Measurements from ENCODE around the gene TMEM8B. TPM values are rescaled to one million over a fixed set of nuclear protein-coding genes. Genes with fewer than 3 reads are reported as not detected.

The TMEM8B gene, protein sequence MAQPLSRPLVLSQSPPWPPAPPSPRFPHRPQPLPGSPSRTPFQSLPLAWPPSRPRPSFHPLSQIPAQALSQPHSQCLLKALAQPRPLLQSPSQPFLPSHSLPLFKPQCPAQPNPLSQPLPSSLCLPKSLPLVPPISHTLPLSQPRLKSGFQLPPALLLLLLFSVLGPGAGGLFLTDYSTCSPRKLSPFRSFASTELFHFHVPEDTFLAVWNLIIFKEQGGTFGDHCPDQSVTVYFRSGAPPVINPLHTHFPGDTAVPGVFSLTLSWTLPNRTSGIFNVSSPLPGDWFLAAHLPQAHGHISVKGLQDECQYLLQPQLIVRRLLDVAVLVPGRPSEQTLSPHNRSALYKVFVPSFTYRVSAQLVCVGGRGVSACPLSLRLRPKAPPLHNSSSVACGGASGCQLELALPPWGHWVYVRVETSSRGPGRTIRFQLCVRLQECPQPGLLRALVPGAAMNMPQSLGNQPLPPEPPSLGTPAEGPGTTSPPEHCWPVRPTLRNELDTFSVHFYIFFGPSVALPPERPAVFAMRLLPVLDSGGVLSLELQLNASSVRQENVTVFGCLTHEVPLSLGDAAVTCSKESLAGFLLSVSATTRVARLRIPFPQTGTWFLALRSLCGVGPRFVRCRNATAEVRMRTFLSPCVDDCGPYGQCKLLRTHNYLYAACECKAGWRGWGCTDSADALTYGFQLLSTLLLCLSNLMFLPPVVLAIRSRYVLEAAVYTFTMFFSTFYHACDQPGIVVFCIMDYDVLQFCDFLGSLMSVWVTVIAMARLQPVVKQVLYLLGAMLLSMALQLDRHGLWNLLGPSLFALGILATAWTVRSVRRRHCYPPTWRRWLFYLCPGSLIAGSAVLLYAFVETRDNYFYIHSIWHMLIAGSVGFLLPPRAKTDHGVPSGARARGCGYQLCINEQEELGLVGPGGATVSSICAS
- total RNA-seq (2021; fragmentation: NEBNext Ultra II Directional; extraction: Animal tissue kit (Norgen Biotek cat#: 25700)) (5.7 and 7.5 TPM in 2 replicates), polyA plus RNA-seq (2011; rRNA removed) (10.4 and 12.2 TPM in 2 replicates), polyA minus RNA-seq (2011; rRNA and poly(A)+ RNA removed) (7.2 and 10.8 TPM in 2 replicates)
- 6.6 TPM for polyA plus RNA-seq (2011; cell fraction: cytosol; rRNA removed)
- polyA plus RNA-seq (2011; cell fraction: nucleus; rRNA removed), result 19.8 TPM
- polyA plus RNA-seq (2012, experiment 1 of 2), result 4.6 to 7.4 TPM (median 6.1 TPM) in 4 replicates
- polyA plus RNA-seq (2012, experiment 2 of 2), result 4.5 TPM
- 5.6 TPM for polyA plus RNA-seq (2013, experiment 1 of 2)
- 5.2 TPM for polyA plus RNA-seq (2013, experiment 2 of 2)
- 5.6 TPM for polyA minus RNA-seq (2011; cell fraction: cytosol; rRNA and poly(A)+ RNA removed)
- polyA minus RNA-seq (2011; cell fraction: nucleus; rRNA and poly(A)+ RNA removed), result 12.8 TPM
- long read RNA-seq, experiment 1, full-length matches to known transcripts, result 1 of 9 reads
- long read RNA-seq, experiment 1, partial matches to known transcripts, result 5 of 9 reads
- long read RNA-seq, experiment 1, other reads (novel, unspliced or antisense), result 3 of 9 reads
- long read RNA-seq, experiment 2, partial matches to known transcripts, result 7 of 9 reads
- long read RNA-seq, experiment 2, other reads (novel, unspliced or antisense), result 2 of 9 reads

DNA sequence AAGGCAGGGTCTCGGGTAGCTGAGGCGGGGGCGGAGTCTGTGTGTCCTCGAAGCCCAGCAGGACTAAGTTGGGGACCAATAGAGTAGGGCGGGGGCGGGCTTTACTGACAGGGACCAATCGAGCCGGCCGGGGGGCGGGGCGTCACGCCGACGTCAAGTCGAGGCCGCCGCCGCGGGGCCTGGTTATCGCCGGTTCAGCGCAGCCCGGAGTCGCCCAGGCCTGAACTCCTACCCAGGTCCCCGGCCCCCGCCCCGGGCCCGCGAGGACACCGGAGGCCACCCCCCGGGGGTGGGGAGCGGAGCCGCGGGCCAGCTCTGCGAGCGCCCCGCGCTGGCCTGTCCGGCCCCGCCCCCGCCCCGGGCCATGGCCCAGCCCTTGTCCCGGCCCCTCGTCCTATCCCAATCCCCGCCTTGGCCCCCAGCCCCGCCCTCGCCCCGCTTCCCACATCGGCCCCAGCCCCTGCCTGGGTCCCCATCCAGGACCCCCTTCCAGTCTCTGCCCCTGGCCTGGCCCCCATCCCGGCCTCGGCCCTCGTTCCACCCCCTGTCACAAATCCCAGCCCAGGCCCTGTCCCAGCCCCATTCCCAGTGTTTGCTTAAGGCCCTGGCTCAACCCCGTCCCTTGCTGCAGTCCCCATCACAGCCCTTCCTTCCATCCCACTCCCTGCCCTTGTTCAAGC lies at the start of gene TMEM8B:
Gene TMEM8B (plus strand): TSS at position 145 of the 680 bp plus-strand sequence. CDS start 220 bp downstream, at position 365.
- FAIRE-seq, result no peak
- CTCF ChIA-PET (ENCODE audit: partially characterized antibody), result interaction anchor here (0.7 to 10.6 kb wide), 7 partner anchors 12 to 77 kb away, joined by 3 to 172 read pairs (median 62); partner anchors contain the start of genes HINT2 and SPAG8
- TF ChIP-seq, protein P1, sequence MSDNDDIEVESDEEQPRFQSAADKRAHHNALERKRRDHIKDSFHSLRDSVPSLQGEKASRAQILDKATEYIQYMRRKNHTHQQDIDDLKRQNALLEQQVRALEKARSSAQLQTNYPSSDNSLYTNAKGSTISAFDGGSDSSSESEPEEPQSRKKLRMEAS (IDR thresholded peaks at IDR 0.05), result no peak
- TF ChIP-seq KDM1A (IDR thresholded peaks at IDR 0.05; ENCODE audit: borderline replicate concordance, low read length) (no peak), SP4 (IDR thresholded peaks at IDR 0.05; ENCODE audit: low read length) (0 out of 2 replicates have a peak, but pooled peaks have one; percentile 30), KDM4A (IDR thresholded peaks at IDR 0.05; ENCODE audit: low read depth, low read length, severe bottlenecking) (peak; percentile 79)

More for the DNA sequence above, at the start of gene TMEM8B:
- H3K18ac ChIP-seq (ENCODE audit: extremely low read depth, low read length), result peak within 1 kb of the TSS; percentile 81
- no peak within 1 kb of the TSS for H3K4ac ChIP-seq (replicated peaks; ENCODE audit: insufficient read length, low read depth, low read length)
- H3K36me3 ChIP-seq (ENCODE audit: control insufficient read depth in 2 of 4, insufficient read depth in 4 of 4, low read length in 3 of 4), result no peaks in the 10 kb centered on the region
- no peak within 1 kb of the TSS for H2BK15ac ChIP-seq (ENCODE audit: low read length)
- 0 out of 2 replicates have a peak within 1 kb of the TSS, but pooled peaks have one; percentile 35 for H2BK12ac ChIP-seq (ENCODE audit: low read depth, low read length)
- POLR2A ChIA-PET (ENCODE audit: partially characterized antibody), result interaction anchor here (0.6 to 2.7 kb wide), 6 partner anchors 15 to 53 kb away, joined by 3 to 13 read pairs (median 4); partner anchors contain the start of genes HINT2, NPR2 and SPAG8
- peak within 1 kb of the TSS; percentile 23 for H4K5ac ChIP-seq (ENCODE audit: insufficient read length, low read depth, low read length)
- peaks cover 1 to 13% (median 6%) of the 10 kb centered on the region in 4 experiments for H3K4me1 ChIP-seq (replicated peaks in 1 of 4; ENCODE audit: control insufficient read depth in 3 of 4, insufficient read depth in 4 of 4, low read length in 3 of 4)
- H3K4me3 ChIP-seq (ENCODE audit: extremely low read depth in 1 of 4, insufficient read depth in 2 of 4, low read depth in 3 of 4, low read length in 4 of 4), result peak within 1 kb of the TSS; percentile 51 to 83 (median 68)
- 0% methylated on average over 5 of the region's 53 CpGs; no CpG with 5 or more reads in 1 of the 2 experiments for WGBS, 2 experiments (ENCODE audit: extremely low coverage in 1 of 2, insufficient coverage in 1 of 2, insufficient read length in 1 of 2, insufficient replicate concordance in 2 of 2, low coverage in 1 of 2, low lambda C conversion rate in 2 of 2, missing lambda C conversion rate in 1 of 2)
- H3K27ac ChIP-seq (ENCODE audit: low read depth, low read length), result no peak within 1 kb of the TSS; the same call in 1 of the 2 replicates
- peak within 1 kb of the TSS; percentile 97 for H2AFZ ChIP-seq (ENCODE audit: low read length)
- 0 out of 2 replicates have a peak within 1 kb of the TSS, but pooled peaks have one; percentile 72 for H2BK20ac ChIP-seq (ENCODE audit: low read length)
- peak within 1 kb of the TSS; percentile 86 to 90 for H3K4me2 ChIP-seq (ENCODE audit: insufficient read depth in 1 of 2, low read depth in 2 of 2, low read length in 2 of 2)
- H2BK120ac ChIP-seq (replicated peaks; ENCODE audit: low read depth, low read length), result no peak within 1 kb of the TSS
- H4K8ac ChIP-seq (ENCODE audit: extremely low read depth, insufficient read depth, low read length), result no peak within 1 kb of the TSS
- H3K23me2 ChIP-seq (ENCODE audit: low read depth, low read length), result peaks cover 10% of the 10 kb centered on the region
- H2AK5ac ChIP-seq (ENCODE audit: low read depth, low read length), result no peak within 1 kb of the TSS
- no peak within 1 kb of the TSS for H3K14ac ChIP-seq (ENCODE audit: insufficient read length)
- peak within 1 kb of the TSS; percentile 76; the same call in 1 of the 2 replicates for H2BK5ac ChIP-seq (ENCODE audit: low read depth, low read length)
- H3K27me3 ChIP-seq (replicated peaks in 1 of 4; ENCODE audit: control insufficient read depth in 3 of 4, extremely low read depth in 1 of 4, insufficient read depth in 3 of 4, low read length in 3 of 4), result no peaks in the 10 kb centered on the region
- peak within 1 kb of the TSS; percentile 75 for H4K91ac ChIP-seq (replicated peaks; ENCODE audit: insufficient read length, low read length)
- H3K9me3 ChIP-seq (ENCODE audit: insufficient read depth in 2 of 2, low read depth in 1 of 2, low read length in 1 of 2), result no peaks in the 10 kb centered on the region
- H3K79me2 ChIP-seq (ENCODE audit: control insufficient read depth in 1 of 2, insufficient read depth in 2 of 2, low read length in 2 of 2), result no peaks in the 10 kb centered on the region
- DNase-seq (ENCODE audit: low read depth in 1 of 2, low spot score in 2 of 2), result peak in 1 of 2 experiments; percentile 96
- H3K9ac ChIP-seq (replicated peaks in 1 of 4; ENCODE audit: extremely low read depth in 1 of 4, low read depth in 3 of 4, low read length in 3 of 4), result peak within 1 kb of the TSS in 3 of 4 experiments; percentile 40 to 52 (median 51); a peak in 5 of 7 replicates
- no peaks in the 10 kb centered on the region for H4K20me1 ChIP-seq (replicated peaks in 1 of 2; ENCODE audit: control insufficient read depth in 1 of 2, insufficient read depth in 2 of 2, low read length in 2 of 2)
- peak within 1 kb of the TSS; percentile 43 for H3K56ac ChIP-seq (replicated peaks; ENCODE audit: insufficient read length, low read depth, low read length)
- no peaks in the 10 kb centered on the region for H3K79me1 ChIP-seq (ENCODE audit: low read depth, low read length)
- no peak within 1 kb of the TSS for H3K23ac ChIP-seq (ENCODE audit: insufficient read length)
